ENCODE data around the gene UVSSA.
"Not testable (repeated sequence)": the region's sequence is repeated elsewhere in the genome, so short reads cannot be mapped to it uniquely, and the experiment has no call there.

The UVSSA gene

DNA sequence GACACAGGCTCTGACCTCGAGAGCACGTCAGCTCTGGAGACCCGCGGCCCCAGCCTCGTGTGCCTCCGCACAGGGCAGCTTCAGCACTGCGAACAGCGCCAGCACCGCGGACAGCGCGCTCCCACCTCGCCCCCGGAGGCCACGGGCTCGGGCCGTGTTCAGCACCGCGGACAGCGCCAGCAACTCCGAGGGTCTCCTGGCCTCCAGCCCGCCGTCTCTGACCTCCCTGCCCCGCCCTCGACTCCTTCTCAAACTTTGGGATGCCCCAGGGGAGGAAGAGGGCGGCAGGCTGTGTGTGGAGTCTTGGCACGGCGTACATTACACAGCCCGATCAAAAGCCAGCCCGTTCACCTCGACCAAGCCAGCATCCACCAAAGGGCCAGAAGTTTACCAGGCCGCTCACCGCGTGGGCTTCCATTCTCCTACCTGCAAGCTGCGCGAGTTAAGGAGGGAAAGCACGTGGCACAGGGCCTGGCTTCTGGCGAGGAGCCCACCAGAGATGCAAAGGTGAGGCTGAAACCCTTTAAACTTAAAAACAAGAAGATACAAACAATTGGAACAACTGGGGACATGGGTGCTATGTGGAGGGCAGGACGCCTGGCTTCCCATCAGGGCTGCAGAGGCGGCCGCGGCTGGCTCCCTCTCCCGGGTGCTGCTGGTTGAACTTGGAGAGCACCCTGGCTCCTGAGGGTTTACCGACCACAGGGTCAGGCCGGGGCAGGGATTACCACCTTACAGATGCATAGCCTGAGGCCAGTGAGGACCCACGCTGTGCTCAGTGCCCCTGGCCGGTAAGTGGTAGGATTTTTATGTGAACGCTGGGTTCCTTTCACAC, 63.7 kb downstream of the UVSSA start:
- peak; percentile 90 for DNase-seq

DNA sequence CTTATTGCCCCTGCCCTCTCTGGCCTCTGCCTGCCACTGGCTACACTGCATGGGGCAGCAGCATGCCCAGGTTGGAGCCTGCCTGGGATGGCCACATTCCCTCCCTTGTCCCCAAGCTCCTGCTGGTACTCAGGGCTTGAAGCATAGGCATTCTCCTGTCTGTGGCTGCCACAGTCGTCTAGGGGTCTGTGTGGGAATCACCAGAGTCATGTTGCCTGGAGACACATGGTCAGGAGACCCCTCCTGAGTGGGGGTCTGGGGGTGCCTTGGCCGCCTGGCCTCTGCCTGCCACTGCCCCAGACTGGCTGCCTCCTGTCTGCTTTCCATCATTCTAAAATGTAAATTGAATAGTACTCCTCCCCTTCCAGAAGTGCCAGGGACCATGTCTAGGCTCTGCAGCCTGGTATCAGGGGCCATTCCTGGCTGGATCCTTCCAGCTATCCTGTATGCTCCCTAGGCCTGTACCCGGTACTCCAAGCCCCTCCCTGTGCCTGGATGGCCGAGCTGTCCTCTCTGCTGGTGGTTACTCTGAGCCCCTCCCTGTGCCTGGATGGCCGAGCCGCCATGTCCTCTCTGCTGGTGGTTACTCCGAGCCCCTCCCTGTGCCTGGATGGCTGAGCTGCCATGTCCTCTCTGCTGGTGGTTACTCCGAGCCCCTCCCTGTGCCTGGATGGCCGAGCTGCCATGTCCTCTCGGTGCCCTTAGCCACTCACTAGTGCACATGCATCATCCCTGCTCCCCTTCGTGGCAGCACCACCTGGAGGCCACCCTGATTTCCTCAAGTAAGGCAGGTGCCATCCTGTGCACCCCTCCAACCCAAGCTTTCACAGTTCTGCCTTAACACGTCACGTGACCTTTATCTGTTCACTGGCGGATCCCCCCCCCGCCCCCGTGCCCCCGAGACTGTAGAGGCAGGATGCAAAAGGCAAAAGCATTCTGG, 64.7 kb downstream of the UVSSA start:
- DNase-seq, result no peak

DNA sequence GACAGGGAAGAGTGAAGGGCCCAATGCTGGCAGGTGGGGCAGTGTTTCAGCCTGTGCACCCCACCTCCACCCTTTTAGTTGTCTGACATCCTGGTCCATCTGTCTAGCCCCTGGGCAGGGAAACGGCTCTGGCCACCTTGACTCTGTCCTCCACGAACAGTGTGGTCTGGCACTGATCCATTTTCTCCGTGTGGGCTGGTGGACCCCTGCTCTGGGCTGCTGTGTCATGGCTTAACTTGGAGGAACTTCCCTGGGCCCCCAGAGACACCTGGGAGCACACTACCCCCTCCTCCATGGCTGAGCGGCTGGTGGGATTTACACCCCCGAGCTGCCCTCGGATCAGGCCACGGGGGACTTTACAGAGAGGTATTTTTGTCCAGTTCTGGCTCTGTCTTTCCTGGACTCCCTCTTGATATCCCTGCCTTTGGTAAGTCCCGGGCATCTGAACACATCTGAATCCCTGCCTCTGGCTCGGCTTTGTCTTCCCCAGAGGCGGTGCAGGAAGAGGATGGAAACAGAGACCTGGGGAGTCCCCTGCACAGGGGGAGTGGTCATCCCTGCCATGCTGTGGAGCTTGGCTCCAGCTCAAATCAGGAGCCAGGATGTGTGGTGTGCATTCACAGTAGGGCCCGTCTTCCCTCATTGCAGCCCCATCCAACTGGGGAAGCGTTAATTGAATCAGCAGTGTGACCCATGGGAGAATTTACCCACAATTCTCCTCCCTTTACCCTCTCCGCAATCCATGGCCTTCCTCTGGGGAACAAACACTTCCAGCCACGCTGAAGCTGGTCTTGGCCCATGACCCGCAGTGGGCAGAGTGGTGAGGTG, 65.6 kb downstream of the UVSSA start:
- no peak for DNase-seq

DNA sequence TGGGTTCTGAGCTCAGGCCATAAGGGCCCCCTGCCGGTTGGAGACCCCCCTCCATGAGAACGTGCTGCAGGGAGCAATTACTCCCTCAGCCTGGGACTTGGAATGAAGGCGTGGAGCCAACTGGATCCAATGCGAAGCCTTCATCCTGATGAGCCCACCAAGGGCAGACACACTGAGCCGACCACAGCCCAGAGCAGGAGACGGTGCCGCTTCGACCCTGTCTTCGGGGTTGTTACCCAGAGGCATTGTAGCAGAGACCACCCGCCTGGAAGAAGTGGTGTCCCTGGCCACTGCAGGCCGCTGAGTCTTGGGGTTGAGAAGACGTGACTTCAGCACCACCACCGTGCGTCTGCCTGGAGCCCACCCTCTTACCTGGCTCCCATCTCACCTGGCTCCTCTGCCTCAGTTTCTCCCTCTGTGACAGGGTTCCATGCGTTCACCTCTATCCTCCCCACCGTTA, 66.2 kb downstream of the UVSSA start:
- DNase-seq, result no peak

DNA sequence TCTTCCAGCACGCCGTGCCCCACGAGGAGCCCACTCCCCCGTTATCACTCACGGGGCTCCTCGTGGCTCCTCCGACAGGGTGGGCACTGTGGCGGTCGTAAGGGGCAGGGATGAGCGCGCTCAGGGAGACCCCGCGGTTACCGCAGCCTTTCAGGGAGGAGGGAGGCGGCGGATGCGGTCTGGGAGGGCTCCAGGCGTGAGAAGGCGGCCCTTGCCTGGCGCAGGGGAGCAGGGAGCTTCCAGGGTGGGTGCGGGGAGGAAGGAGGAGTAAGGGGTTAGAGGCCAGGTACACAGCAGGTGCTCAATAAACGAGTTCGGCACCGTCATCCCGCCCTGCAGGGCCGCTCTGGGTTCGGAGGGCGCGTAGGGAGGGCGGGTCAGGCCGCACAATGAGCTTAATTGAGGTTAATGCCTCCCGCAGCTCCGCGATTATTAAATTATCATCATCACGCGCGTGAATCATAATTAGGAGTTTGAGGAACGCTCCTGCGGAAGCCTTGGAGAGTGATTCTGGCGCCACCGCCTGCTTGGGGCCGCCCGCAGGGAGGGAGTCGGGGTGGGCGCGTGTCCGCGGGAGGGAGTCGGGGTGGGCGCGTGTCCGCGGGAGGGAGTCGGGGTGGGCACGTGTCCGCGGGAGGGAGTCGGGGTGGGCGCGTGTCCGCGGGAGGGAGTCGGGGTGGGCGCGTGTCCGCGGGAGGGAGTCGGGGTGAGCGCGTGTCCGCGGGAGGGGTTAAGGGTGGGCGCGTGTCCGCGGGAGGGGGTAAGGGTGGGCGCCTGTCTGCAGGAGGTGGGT, 66.9 kb downstream of the UVSSA start:
- DNase-seq, result no peak

DNA sequence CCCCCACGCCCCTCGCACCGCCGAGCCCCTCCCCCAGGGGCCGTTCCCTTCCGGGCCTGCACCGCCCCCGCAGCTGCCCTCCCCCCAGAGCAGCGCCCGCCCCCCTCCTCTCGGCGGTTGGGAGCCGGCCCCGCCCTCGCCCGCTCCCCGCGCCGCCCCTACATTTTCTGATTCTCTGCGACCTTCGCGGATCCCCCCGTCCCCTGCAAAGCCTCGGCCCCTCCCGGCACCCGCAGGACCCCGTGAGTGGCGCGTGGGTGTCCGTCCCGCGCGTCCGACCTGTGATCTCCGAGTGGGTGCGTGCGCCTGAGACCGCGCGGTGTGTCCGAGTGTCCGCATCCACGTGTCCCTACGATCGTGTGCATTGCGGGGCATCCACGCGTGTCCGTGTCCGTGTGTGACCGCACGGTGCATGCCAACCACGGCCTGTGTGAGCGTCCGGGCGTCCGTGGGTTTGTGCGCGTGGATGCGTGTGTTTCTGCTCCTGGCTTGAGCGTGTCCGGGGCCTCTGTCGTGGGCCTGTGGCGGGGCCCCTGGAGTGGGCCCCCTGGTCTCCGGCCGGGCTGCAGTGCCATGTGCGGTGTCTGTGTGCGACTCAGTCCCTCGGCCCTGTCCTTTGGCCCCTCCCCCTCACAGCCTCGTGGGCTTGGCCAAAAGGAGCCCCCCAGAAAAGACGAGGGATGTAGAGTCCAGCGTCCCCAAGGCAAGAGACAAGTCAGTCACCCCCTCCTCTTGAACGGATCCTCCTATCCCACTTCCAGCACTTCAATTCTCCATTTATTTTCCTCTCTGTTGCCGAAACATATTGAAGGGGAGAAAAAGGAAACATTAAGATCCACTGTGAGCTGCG, 68.0 kb downstream of the UVSSA start:
- no peak for DNase-seq

DNA sequence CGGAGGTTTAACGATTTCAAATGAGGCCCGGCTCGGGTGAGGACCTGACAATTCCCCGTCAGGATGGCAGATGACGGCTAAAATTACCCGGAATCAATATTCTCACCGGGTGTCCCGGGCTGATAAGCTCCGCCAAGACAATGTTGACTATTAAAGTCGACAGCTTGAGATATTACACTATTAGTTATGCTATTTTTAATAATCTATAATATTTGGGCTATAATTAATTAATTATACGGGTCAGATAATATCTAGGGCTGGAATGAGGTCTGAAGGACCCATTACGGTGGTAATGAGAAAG, 68.6 kb downstream of the UVSSA start:
- no peak for DNase-seq

DNA sequence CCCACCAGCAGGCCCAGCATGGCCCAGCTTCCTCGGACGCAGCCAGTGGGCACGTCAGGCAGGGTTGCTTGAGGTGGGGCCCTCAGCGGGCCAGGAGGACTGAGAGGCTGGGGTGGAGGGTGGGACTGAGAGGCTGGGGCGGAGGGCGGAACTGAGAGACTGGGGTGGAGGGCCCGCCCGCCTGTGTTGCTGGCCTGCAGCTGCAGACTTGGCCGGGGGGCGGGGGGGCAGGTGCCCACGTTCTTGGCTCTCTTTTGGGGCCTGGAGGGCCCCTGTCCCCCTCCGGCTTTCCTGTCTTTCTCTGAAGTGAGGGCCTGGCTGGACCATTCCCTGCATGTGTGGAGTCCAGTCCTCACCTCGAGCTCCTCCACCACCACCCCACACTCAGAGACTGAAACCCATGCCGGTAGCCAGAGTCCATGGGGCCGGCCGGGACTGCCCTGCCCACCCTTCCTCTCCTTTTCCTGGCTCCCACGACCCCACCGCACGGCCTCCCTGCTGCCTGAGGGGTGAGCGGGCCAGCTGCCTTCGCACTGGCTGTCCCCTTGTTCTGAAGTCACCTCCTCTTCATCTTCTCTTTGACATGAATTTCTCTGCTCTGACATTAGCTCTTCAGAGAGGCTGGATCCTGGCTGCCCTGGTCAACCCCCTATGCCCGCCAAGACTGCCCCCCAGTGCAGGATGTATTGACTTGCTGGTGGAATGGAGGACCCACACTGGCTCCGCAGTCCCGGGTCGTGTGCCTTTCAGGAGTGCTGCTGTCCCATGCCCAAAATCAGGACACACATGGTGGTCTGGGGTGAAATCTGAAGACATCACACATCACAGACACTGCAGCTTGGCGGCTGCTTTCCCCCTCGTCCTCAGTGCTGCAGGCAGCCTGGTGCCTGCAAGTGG, 69.3 kb downstream of the UVSSA start:
- no peak for DNase-seq

DNA sequence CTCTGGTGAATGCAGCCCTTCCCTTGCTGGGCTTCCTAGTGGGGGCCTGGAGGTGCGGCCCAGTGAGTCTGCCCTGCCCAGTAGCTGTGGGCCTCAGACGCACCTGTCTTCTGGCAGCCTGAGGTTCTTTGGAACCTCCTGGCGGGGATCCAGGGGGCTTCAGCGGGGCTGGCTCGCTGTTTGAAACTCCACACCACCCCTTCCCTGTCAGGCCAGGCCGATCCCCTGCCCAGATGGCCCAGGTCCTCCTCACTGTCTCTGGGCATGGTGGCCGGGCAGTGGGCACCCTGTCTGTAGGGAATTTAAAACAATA, 69.9 kb downstream of the UVSSA start:
- DNase-seq, result no peak

DNA sequence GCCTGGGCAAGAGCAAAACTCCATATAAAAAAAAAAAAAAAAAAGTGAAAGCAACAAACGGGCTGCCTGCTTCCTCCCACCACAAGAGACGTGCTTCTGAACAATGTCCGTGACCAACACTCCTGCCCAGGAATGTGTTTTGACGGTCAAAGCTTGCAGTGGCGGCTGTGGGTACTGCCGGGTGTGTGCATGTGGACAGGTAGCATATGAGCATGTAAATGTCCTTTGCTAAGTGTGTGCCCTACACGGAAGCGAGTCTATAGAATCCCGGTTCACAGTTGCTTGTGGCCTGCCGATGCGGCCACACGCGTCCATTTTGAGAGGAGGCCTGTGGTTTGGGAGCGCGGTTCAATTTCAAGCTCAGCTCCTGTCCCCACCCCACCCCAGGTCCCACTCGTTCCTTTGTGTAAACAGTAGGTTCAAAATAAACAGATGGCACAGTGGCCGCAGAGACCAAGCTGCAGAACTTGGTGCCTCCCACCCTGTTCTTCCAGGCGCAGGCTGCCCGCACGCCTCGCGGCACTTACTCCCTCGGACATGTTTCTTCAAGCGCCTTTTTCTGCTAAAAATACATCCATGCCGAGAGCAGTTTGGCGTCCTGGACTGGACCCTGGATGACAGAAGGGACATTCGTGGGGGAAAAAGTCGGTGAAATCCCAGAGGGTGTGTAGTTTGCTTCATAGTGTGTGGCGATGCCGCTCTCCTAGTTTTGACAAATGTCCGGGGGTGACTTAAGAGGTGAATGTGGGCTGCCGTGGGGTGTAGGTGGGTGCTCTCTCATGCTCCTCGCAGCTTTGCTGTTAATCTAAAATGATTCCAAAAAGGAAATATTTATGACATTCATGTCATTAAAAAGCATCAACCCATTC, 70.7 kb downstream of the UVSSA start:
- DNase-seq, result no peak

DNA sequence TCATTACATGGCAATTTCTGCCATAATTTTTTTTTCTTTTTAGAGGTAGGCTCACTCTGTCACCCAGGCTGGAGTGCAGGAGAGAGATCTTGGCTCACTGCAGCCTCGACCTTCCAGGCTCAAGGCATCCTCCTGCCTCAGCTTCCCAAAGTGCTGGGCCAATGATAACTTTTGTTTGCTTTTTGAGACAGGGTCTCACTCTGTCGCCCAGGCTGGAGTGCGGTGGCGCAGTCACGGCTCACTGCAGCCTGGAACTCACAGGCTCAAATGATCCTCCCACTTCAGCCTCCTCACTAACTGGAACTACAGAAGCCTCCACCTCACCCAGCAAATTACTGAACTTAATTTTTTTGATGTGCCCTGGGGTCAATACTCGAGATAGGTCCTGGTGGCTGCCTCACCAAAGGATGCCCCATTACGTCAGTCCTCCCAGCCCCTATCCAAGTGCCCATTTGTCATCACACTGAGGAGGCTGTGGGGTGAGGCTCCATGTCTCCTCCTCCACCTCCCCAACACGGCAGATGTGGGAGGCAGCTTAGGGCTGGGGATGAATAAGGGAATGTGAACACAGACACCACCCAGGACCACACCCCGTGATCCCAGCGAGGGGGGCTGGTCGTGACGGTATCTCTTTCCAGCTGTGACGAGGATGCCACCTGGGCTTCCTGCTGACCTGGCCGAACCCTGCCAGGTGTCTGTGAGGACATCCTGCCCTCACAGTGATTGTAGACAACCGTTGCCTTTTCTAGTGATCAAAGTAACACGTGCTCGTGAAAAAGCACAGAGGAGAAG, 71.7 kb downstream of the UVSSA start:
- DNase-seq, result no peak

DNA sequence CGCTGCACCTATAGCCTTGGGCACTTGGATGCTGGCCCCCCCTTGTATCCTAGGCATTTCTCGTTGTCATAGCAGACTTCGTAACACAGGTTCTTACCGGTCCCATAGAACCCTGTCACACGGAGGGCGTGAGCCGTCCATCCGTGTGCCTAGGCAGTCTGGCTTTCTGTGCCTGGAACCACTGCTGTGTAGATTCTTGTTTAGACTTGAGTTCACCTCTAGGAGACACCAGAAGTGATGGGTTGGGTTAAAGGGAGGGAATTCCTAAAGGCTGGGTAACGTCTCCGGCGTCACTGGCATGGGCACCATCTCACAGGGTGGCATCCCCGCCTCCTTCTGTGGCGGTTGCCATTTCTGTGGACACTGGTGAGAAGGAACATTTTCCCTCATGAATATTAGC, 72.7 kb downstream of the UVSSA start:
- no peak for DNase-seq

DNA sequence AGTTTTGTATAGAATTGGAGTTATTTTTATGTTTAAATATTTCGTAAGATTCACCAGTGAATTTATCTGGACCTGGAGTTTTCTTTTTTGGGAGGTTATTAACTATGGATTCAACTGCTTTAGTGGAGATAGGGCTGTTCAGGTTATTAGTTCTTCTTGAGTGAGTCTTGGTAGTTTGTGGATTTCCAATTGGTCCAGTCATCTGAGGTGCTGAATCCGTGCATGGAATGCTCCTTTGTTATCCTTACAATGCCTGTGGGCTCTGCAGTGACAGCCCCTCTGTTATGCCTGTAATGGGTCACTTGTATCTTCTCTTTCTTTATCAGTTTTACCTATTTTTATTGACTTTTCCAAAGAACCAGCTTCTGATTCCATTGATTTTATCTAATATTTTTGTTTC, 74.6 kb downstream of the UVSSA start:
- DNase-seq, result no peak

DNA sequence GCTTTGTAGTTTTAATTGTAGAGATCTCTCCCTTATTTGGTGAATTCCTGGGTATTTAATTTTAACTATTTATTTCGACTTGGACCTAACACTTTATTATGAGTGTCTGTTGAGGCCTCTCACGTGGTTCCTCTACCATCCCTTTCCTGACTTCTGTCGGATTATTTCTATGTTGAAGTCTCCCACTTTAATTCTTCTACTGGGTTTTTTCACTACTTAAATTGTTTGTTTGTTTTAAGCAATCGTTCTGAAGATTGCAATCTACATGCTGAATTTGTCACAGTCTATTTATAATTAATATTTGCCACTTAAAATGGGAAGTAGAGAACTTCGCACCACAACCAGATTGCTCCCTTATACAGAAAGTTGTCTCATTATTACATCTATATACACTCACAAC, 80.0 kb downstream of the UVSSA start:
- DNase-seq, result no peak

DNA sequence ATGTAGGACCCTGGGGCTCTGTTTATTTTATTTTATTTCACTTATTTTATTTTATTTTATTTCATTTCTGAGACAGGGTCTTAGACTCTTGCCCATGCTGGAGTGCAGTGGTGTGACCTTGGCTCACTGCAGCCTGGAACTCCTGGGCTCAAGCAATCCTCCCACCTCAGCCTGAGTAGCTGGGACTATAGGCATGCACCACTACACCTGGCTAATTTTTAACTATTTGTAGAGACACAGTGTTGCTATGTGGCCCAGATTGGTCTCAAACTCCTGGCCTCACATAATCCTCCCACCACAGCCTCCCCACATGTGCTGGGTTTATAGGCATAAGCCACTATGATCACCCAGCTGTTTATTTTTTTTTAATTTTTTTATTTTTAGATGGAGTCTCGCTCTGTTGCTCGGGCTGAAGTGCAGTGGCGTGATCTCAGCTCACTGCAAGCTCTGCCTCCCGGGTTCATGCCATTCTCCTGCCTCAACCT, 96.7 kb downstream of the UVSSA start:
- DNase-seq, result not testable (repeated sequence)

Measured in hematopoietic multipotent progenitor cell treated with erythropoietin and hydrocortisone succinate and interleukin-3 and kit ligand, for 4 days (in vitro differentiated cells).